Spinal cord (tissue), 10 donors: ENCODE measurements around the gene SHISAL1. TPM values are rescaled to one million over a fixed set of nuclear protein-coding genes. Genes with fewer than 3 reads are reported as not detected.

Experiments
- DNase-seq, 6 donors: peaks; one replicate each; pipeline versions ENCODE4 v3.0.0 to v3.0.0-alpha.2; 2013 to 2015; ENCODE audit warnings: low spot score in 6 of 6, low read depth in 4 of 6
- H3K27ac ChIP-seq: one replicate; pipeline ENCODE4 v1.5.1; 2013; ENCODE audit warnings: low read depth, low read length, control low read depth
- H3K27me3 ChIP-seq: one replicate; pipeline ENCODE4 v1.6.1; 2013; ENCODE audit warnings: low read length; ENCODE audit not compliant: control insufficient read depth, insufficient read depth
- H3K36me3 ChIP-seq: one replicate; pipeline ENCODE4 v1.6.1; 2013; ENCODE audit warnings: low read length; ENCODE audit not compliant: control insufficient read depth, insufficient read depth
- H3K4me1 ChIP-seq: one replicate; pipeline ENCODE4 v1.6.1; 2013; ENCODE audit warnings: low read length; ENCODE audit not compliant: control insufficient read depth, insufficient read depth
- H3K4me3 ChIP-seq: one replicate; pipeline ENCODE4 v1.5.1; 2013; ENCODE audit warnings: low read depth, low read length, control low read depth
- H3K9me3 ChIP-seq: one replicate; pipeline ENCODE4 v1.6.1; 2013; ENCODE audit warnings: low read length; ENCODE audit not compliant: control insufficient read depth, insufficient read depth
- WGBS: methylation state at CpG from one replicate; pipeline ENCODE4 v1.1.5; 2013; ENCODE audit warnings: missing lambda C conversion rate; ENCODE audit not compliant: insufficient coverage; 5-methylcytosine and 5-hydroxymethylcytosine counted together
- polyA plus RNA-seq, 2 donors: library from polyadenylated mRNA; unstranded; fragments of 120-200 nt; gene quantifications; one replicate each; pipeline ENCODE4 v1.2.1, GENCODE V29; 2013; ENCODE audit not compliant: insufficient read length in 2 of 2
- total RNA-seq, 2 donors: library from RNA; depleted of rRNA in 1 of 2; stranded (reverse); fragments of 120-200 nt in 1 of 2; fragments of >200 nt in 1 of 2; gene quantifications; one replicate each; pipeline versions ENCODE4 v1.2.3 to v1.2.4, GENCODE V29; 2013 to 2014
- donor health status: healthy.

The SHISAL1 gene
- total and polyA plus RNA-seq, 4 donors, result 8.2 to 17.0 (median 13.7) TPM

DNA sequence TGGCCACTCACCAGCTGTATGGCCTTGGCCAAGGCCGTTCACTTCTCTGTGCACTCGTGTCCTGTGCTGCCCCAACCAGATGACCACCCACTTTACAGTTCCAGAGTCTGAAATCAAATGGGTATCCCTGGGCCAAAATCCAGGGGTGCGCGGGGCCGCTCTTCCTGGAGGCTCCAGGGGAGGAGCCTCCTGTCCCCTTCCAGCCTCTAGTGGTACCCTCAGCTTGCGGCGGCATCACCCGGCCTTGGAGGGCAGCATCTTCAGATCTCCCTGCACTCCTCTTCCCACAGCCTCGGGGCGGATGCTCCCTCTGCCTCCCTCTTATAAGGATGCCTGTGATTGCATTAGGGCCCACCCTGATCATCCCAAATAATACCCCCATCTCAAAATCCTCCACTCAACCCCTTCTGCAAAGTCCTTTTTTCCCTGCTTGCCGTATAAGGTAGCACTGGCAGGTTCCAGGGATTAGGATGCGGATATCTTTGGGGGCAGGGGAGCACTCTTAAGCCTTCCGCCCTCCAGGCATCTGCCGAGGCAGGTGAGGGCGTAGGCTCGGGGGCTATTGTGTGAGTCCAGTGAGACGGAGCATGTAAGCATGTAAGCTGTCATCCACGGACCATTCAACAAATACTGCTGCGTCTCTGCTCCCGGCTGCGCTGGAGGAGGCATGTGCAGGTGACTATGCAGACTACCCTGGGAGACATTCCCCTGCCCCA is 24.4 kb upstream of the SHISAL1 start:
- Histone ChIP-seq H3K4me1 (peaks cover 42% of the 10 kb centered on the region), H3K36me3 (no peaks in the 10 kb centered on the region), H3K9me3 (no peaks in the 10 kb centered on the region), H3K4me3 (no peak overlapping the region), H3K27ac (no peak overlapping the region), H3K27me3 (peaks cover 5% of the 10 kb centered on the region)
- WGBS, result 67% methylated on average over 19 of the region's 21 CpGs
- peak in 1 of 6 donors; percentile 55 for DNase-seq

DNA sequence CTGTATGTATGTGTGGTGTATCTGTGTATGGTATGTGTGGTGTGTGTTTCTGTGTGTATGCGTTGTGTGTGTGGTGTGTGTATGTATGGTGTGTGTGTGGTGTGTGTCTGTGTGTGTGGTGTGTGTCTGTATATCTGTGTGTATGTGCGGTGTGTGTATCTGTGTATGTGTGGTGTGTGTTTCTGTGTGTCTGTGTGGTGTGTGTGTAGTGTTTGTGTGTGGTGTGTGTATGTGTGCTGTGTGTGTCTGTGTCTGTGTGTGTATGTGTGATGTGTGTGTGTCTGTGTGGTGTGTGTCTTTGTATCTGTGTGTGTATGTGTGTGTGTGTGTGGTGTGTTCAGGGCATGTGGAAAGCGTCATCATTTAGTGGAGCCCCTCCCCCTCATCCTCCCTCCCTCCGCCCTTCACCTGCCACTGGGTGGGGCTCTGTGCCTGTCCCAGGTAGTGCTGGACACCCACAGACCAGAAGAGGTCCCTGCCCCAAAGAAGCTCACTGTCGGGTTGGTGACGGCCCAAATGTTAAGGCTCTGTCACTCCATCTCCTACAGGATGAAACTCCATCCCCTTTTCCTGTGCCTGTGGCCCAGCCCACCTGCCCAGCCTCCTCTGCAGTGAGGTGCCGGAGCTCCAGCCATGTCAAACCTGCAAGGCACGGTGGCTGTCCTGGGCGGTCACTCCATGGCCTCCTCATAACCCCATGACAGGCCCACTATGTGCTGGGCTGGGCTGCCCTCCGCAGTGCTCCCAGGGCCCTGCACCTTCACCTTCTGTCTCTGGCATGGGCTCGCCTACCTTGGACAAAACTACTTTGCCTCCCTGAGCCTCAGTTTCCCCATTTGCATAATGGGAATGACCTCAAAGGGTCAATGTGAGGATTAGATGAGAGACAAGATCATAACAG is 23.4 kb upstream of the SHISAL1 start:
- DNase-seq, result no peak
- H3K4me1 ChIP-seq, result peaks cover 35% of the 10 kb centered on the region
- H3K4me3 ChIP-seq, result no peak overlapping the region
- no peak overlapping the region for H3K27ac ChIP-seq
- 81% methylated on average over 9 of the region's 11 CpGs for WGBS
- no peaks in the 10 kb centered on the region for H3K9me3 ChIP-seq
- H3K36me3 ChIP-seq, result no peaks in the 10 kb centered on the region
- peaks cover 8% of the 10 kb centered on the region for H3K27me3 ChIP-seq

GRCh38 chr22:44335066-44335839 is 22.5 kb upstream of the SHISAL1 start:
- DNase-seq, result no peak
- peaks cover 35% of the 10 kb centered on the region for H3K4me1 ChIP-seq
- no peak overlapping the region for H3K4me3 ChIP-seq
- 97% methylated on average over 9 of the region's 9 CpGs for WGBS
- no peaks in the 10 kb centered on the region for H3K36me3 ChIP-seq
- H3K27me3 ChIP-seq, result peaks cover 15% of the 10 kb centered on the region
- H3K9me3 ChIP-seq, result no peaks in the 10 kb centered on the region
- H3K27ac ChIP-seq, result no peak overlapping the region

DNA sequence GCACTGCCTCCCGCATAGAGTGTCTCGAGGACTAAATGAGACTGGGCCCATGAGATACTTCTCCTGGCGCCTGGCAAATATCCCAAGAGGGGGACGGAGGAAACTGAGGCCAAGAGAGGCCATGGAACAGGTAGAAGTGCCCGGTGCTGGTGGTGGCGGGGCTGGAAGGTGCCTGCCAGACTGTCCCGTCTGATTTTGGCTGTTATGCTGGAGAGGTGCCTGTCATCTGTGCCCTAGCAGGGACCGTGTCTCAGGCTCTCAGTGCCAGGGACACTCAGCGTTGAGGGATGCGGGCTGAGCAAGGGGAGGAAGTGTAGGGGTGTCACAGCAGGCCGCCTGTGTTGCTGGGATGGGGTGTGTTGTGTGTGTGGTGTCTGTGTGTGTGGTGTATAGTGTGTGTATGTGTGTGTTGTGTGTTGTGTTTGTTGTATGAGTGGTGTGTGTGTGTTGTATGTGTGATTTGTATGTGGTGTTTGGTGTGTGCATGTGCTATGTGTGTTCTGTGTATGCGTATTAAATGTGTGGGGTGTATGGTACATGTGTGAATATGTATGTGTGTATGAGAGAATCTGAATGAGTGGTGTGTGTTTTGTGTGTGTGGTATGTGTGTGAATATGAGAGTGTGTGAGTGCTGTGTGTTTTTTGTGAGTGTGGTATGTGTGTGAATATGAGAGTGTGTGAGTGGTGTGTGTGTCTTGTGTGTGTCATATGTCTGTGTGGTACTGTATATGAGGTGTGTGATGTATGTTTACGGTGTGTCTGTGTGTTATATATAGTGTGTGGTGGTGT is 21.3 kb upstream of the SHISAL1 start:
- H3K4me3 ChIP-seq, result no peak overlapping the region
- no peak overlapping the region for H3K27ac ChIP-seq
- peaks cover 21% of the 10 kb centered on the region for H3K27me3 ChIP-seq
- no peaks in the 10 kb centered on the region for H3K9me3 ChIP-seq
- no peaks in the 10 kb centered on the region for H3K36me3 ChIP-seq
- WGBS, result 84% methylated on average over 13 of the region's 13 CpGs
- no peak for DNase-seq
- H3K4me1 ChIP-seq, result peaks cover 41% of the 10 kb centered on the region

DNA sequence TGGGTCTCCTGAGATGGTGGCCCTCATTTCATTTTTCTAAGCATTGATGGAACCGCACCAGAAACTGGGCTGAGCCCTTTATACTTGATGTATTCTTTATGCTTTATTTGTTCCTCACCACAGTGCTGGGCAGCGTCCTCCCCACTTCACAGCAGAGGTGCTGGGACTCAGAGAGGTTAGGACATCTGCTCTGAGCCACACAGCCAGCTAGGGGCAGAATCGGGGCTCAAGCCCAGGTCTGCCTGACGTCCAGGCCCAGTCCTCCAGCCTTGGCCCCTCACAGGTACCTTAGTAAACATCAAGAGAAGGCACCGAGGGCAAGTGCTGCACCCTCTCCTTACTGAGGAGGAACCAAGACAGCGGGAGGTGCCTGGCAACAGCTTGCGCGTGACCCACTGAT is 20.2 kb upstream of the SHISAL1 start:
- 90% methylated on average over 7 of the region's 8 CpGs for WGBS
- Histone ChIP-seq H3K36me3 (no peaks in the 10 kb centered on the region), H3K27me3 (peaks cover 26% of the 10 kb centered on the region)

GRCh38 chr22:44331881-44332714 is 19.3 kb upstream of the SHISAL1 start:
- no peaks in the 10 kb centered on the region for H3K36me3 ChIP-seq
- no peak overlapping the region for H3K27ac ChIP-seq
- peak in 2 of 6 donors; percentile 74 to 81 for DNase-seq

More for the DNA sequence above, 20.2 kb upstream of the SHISAL1 start:
- Histone ChIP-seq H3K9me3 (no peaks in the 10 kb centered on the region), H3K4me3 (no peak overlapping the region), H3K4me1 (peaks cover 45% of the 10 kb centered on the region), H3K27ac (no peak overlapping the region)
- DNase-seq, result no peak

DNA sequence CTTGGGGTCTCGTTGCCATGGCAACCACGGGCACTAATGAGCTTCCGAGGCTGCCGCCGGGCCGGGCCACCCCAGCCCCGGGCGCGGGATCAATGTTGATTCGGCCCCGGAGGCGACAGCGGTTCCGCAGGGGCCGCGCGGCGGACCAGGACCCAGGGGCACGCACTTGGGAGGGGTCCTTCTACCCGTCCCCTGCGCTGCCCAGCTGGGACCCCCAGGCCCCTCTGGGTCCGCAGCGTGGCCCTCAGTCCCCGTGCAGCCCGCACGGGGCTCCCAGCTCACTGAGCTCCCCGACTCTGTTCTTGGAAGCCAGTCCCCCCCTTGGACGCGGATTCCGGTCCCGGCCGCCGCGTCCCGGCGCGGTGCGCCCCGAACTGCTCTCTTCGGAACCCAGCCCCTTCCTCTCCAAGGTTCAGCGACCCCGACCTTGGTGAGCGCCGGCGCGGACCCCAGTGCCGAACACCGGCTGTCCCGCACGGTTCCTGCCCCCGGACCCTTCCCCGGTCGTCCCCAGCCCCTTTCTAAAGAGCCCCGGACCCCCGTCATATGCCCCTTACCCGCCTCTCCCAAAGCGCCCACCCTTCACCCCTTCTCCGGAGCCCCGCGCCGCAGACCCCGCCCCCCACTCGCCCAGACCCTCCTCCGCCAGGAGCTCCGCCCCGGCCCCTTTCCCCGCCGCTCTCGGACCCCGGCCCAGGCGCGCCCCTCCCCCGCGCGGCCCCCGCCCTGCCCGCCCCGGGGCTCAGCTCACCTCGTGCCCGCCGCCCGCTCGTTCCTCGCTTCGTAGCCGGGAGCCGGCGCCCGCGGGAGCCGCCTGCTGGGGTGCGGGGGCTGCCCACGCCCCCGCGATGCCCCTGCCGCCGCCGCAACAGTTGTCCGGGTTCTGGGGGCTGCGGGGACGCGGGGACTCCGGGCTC is 18.3 kb upstream of the SHISAL1 start:
- peak in 2 of 6 donors; percentile 56 to 58 for DNase-seq
- Histone ChIP-seq H3K36me3 (no peaks in the 10 kb centered on the region), H3K4me3 (peak overlapping the region; percentile 49), H3K27ac (no peak overlapping the region), H3K4me1 (peaks cover 58% of the 10 kb centered on the region), H3K9me3 (no peaks in the 10 kb centered on the region), H3K27me3 (peaks cover 27% of the 10 kb centered on the region)
- WGBS, result 2% methylated on average over 94 of the region's 103 CpGs

More at GRCh38 chr22:44331881-44332714, 19.3 kb upstream of the SHISAL1 start:
- H3K4me3 ChIP-seq, result peak overlapping the region; percentile 33
- peaks cover 47% of the 10 kb centered on the region for H3K4me1 ChIP-seq
- H3K9me3 ChIP-seq, result no peaks in the 10 kb centered on the region
- H3K27me3 ChIP-seq, result peaks cover 27% of the 10 kb centered on the region
- WGBS, result 8% methylated on average over 52 of the region's 55 CpGs
